Right lobe of liver (tissue), 6 donors: Measurements from ENCODE around the gene PHF20. TPM values are rescaled to one million over a fixed set of nuclear protein-coding genes. Genes with fewer than 3 reads are reported as not detected.
A peak's percentile ranks its signal among the peaks of the same experiment; 100 is the strongest.
"Not testable (repeated sequence)": the region's sequence is repeated elsewhere in the genome, so short reads cannot be mapped to it uniquely, and the experiment has no call there.

ENCODE experiments used
- ATAC-seq, 4 donors: fragments of 200-7000 bp; cut with Tn5 transposase; one replicate each; pipeline ENCODE4 v1.9.1; 2020; ENCODE audit warnings: mild to moderate bottlenecking in 4 of 4, moderate library complexity in 4 of 4
- DNase-seq, 3 donors: peaks; one replicate each; pipeline ENCODE4 v3.0.0-alpha.2; 2020
- H3K27ac ChIP-seq, 3 donors: fragments of 200-600 bp; one replicate each; pipeline ENCODE4 v1.8.0; 2022
- H3K27me3 ChIP-seq, 2 donors: fragments of 200-600 bp; one replicate each; pipeline ENCODE4 v1.8.0; 2022
- H3K36me3 ChIP-seq, 4 donors: fragments of 200-600 bp; sonication (generic) in 1 of 4; one replicate each; pipeline versions ENCODE4 v1.5.1 to v1.8.0; 2017 to 2022; ENCODE audit warnings: control low read depth in 1 of 4
- H3K4me1 ChIP-seq, 4 donors: fragments of 200-600 bp; sonication (generic) in 1 of 4; one replicate each; pipeline versions ENCODE4 v1.5.1 to v1.8.0; 2017 to 2022; ENCODE audit warnings: control low read depth in 1 of 4
- H3K4me3 ChIP-seq, 3 donors: fragments of 200-600 bp; one replicate each; pipeline ENCODE4 v1.8.0; 2022
- H3K9me3 ChIP-seq, 4 donors: fragments of 200-600 bp; sonication (generic) in 1 of 4; one replicate each; pipeline versions ENCODE4 v1.5.1 to v1.8.0; 2017 to 2022; ENCODE audit warnings: control low read depth in 1 of 4
- CTCF ChIP-seq, 4 donors: fragments of 200-600 bp in 3 of 4; fragments of 450-650 bp in 1 of 4; IDR thresholded peaks; one replicate each; pipeline versions ENCODE4 v1.5.1 to v1.8.0; 2016 to 2022; ENCODE audit warnings: antibody characterized with exemption in 4 of 4, mild to moderate bottlenecking in 2 of 4
- POLR2A ChIP-seq: fragments of 450-650 bp; IDR thresholded peaks from one replicate; pipeline ENCODE4 v1.6.1; 2017; ENCODE audit warnings: antibody characterized with exemption, mild to moderate bottlenecking
- WGBS: methylation state at CpG from one replicate; pipeline ENCODE4 v1.1.6; 2018; ENCODE audit warnings: low coverage, low lambda C conversion rate; ENCODE audit not compliant: insufficient coverage; ENCODE audit errors: missing lambda C conversion rate; 5-methylcytosine and 5-hydroxymethylcytosine counted together
- intact Hi-C, 2 donors: fragments of 100-400 bp; cut with DNase I; formaldehyde crosslinking; loops; one replicate each; pipeline versions ENCODE4 v1.11.2 to v1.14.1; 2022
- total RNA-seq, 6 experiments: library from RNA; depleted of rRNA in 2 of 6; stranded (reverse); fragments of >200 nt in 2 of 6; fragmentation: NEBNext Ultra II Directional in 3 of 6; extraction: Animal tissue kit (Norgen Biotek cat#: 25700) in 3 of 6; gene quantifications; one replicate each; pipeline versions ENCODE4 v1.1.0 to v1.2.4, GENCODE V29; 2016 to 2023
- donor health status: DM: no; HTN: yes; CAD: no.
- donor health status: DM: no; HTN: no; CAD: no.
- donor health status: DM: no; HTN: no; CAD: no.
- donor health status: DM: no; HTN: yes; CAD: no.
- donor health status: DM: no; HTN: yes; CAD: no.

PHF20 gene
- total RNA-seq, 6 experiments from 2014 or later = 9.3 to 16.7 (median 14.5) TPM

GRCh38 chr20:35854713-35855348 is 83.0 kb downstream of the PHF20 start:
- H3K4me1 ChIP-seq = no peaks in the 10 kb centered on the region
- no peak overlapping the region for H3K4me3 ChIP-seq
- 100% methylated on average over 2 of the region's 2 CpGs for WGBS
- no peak overlapping the region for H3K27ac ChIP-seq
- TF ChIP-seq POLR2A = no peak
- TF ChIP-seq CTCF (IDR thresholded peaks at IDR 0.05) = no peak
- intact Hi-C loops = no loop called here
- H3K36me3 ChIP-seq = peaks cover 0 to 2% (median 0%) of the 10 kb centered on the region in 4 donors
- DNase-seq (no peak), ATAC-seq (peak in 1 of 4 donors; percentile 42)
- no peaks in the 10 kb centered on the region for H3K27me3 ChIP-seq
- no peaks in the 10 kb centered on the region for H3K9me3 ChIP-seq

GRCh38 chr20:35855641-35856040 is 83.8 kb downstream of the PHF20 start:
- H3K4me1 ChIP-seq, H3K36me3 ChIP-seq, H3K27ac ChIP-seq, DNase-seq, ATAC-seq, H3K9me3 ChIP-seq, intact Hi-C loops, H3K4me3 ChIP-seq, H3K27me3 ChIP-seq: not testable (repeated sequence)
- 89% methylated on average over 3 of the region's 4 CpGs for WGBS

GRCh38 chr20:35856866-35857265 is 85.1 kb downstream of the PHF20 start:
- H3K27me3 ChIP-seq = no peaks in the 10 kb centered on the region
- WGBS = 78% methylated on average over 4 of the region's 4 CpGs
- TF ChIP-seq POLR2A (no peak), CTCF (IDR thresholded peaks at IDR 0.05) (no peak)
- no peak overlapping the region for H3K27ac ChIP-seq
- no peaks in the 10 kb centered on the region for H3K4me1 ChIP-seq
- ATAC-seq = no peak
- H3K9me3 ChIP-seq = no peaks in the 10 kb centered on the region
- no peak for DNase-seq
- peaks cover 0 to 3% (median 1%) of the 10 kb centered on the region in 4 donors for H3K36me3 ChIP-seq
- intact Hi-C loops = no loop called here
- no peak overlapping the region for H3K4me3 ChIP-seq

- Histone ChIP-seq H3K9me3 (no peaks in the 10 kb centered on the region), H3K4me3 (no peak overlapping the region), H3K36me3 (no peaks in the 10 kb centered on the region), H3K27me3 (no peaks in the 10 kb centered on the region), H3K4me1 (no peaks in the 10 kb centered on the region), H3K27ac (no peak overlapping the region)
- 86% methylated on average over 1 of the region's 1 CpG for WGBS
- ATAC-seq = no peak
- DNase-seq = no peak
- TF ChIP-seq CTCF (IDR thresholded peaks at IDR 0.05) (no peak), POLR2A (no peak)
- intact Hi-C loops = no loop called here
Measured at GRCh38 chr20:35866418-35867202, 94.8 kb downstream of the PHF20 start.

- Histone ChIP-seq H3K27ac (peak overlapping the region in 1 of 3 donors; percentile 3), H3K4me3 (no peak overlapping the region), H3K4me1 (no peaks in the 10 kb centered on the region), H3K9me3 (no peaks in the 10 kb centered on the region), H3K27me3 (no peaks in the 10 kb centered on the region), H3K36me3 (no peaks in the 10 kb centered on the region)
- DNase-seq = no peak
- 73% methylated on average over 7 of the region's 7 CpGs for WGBS
- intact Hi-C loops = no loop called here
- TF ChIP-seq CTCF (IDR thresholded peaks at IDR 0.05) = no peak
- no peak for TF ChIP-seq POLR2A
- ATAC-seq = no peak
Measured at GRCh38 chr20:35870541-35871258, 98.9 kb downstream of the PHF20 start.
